Hepatocyte (in vitro differentiated cells): ENCODE data around the gene ADCY2. TPM values are rescaled to one million over a fixed set of nuclear protein-coding genes. Genes with fewer than 3 reads are reported as not detected.

Experiments
- DNase-seq: peaks from one replicate; pipeline ENCODE4 v3.0.0-alpha.2; 2016; ENCODE audit warnings: low spot score
- H2AFZ ChIP-seq: fragments of 200-600 bp; sonication (generic); 2 replicates; pipeline ENCODE4 v1.6.0; 2016; ENCODE audit warnings: antibody characterized with exemption, mild to moderate bottlenecking
- H3K27ac ChIP-seq: fragments of 200-600 bp; sonication (generic); 2 replicates; pipeline ENCODE4 v1.5.1; 2016; ENCODE audit warnings: mild to moderate bottlenecking
- H3K27me3 ChIP-seq: fragments of 200-600 bp; sonication (generic); 2 replicates; pipeline ENCODE4 v1.6.1; 2016
- H3K36me3 ChIP-seq: fragments of 200-600 bp; sonication (generic); replicated peaks from 2 replicates; pipeline ENCODE4 v1.5.1; 2016; ENCODE audit warnings: low read depth; ENCODE audit not compliant: insufficient read depth
- H3K4me1 ChIP-seq: fragments of 200-600 bp; sonication (generic); 2 replicates; pipeline ENCODE4 v1.5.1; 2016; ENCODE audit warnings: mild to moderate bottlenecking, moderate library complexity; ENCODE audit not compliant: insufficient read depth
- H3K4me2 ChIP-seq: fragments of 200-600 bp; sonication (generic); 2 replicates; pipeline ENCODE4 v1.6.0; 2016
- H3K4me3 ChIP-seq: fragments of 200-600 bp; sonication (generic); 2 replicates; pipeline ENCODE4 v1.5.1; 2016; ENCODE audit warnings: mild to moderate bottlenecking
- H3K79me2 ChIP-seq: fragments of 200-600 bp; sonication (generic); 2 replicates; pipeline ENCODE4 v1.6.0; 2017; ENCODE audit warnings: mild to moderate bottlenecking
- H3K9me2 ChIP-seq: fragments of 200-600 bp; sonication (generic); replicated peaks from 2 replicates; pipeline ENCODE4 v1.6.0; 2017; ENCODE audit warnings: mild to moderate bottlenecking; ENCODE audit not compliant: insufficient read depth
- H3K9me3 ChIP-seq: fragments of 200-600 bp; sonication (generic); 2 replicates; pipeline ENCODE4 v1.5.1; 2016; ENCODE audit warnings: low read depth, mild to moderate bottlenecking
- H4K20me1 ChIP-seq: fragments of 200-600 bp; sonication (generic); 2 replicates; pipeline ENCODE4 v1.6.0; 2016; ENCODE audit warnings: mild to moderate bottlenecking; ENCODE audit not compliant: insufficient read depth, poor library complexity, severe bottlenecking
- EZH2 ChIP-seq: fragments of 200-600 bp; sonication (generic); IDR thresholded peaks from 2 replicates; pipeline ENCODE4 v1.6.1; 2016; ENCODE audit warnings: antibody characterized with exemption, mild to moderate bottlenecking, borderline replicate concordance
- EZH2phosphoT487 ChIP-seq: fragments of 200-600 bp; sonication (generic); IDR thresholded peaks from one replicate; pipeline ENCODE4 v1.6.1; 2018; ENCODE audit warnings: antibody characterized with exemption, mild to moderate bottlenecking, low read depth, moderate library complexity; ENCODE audit not compliant: unreplicated experiment, severe bottlenecking
- WGBS: methylation state at CpG from one replicate; pipeline ENCODE4 v1.1.6; 2016; ENCODE audit warnings: low lambda C conversion rate; ENCODE audit errors: missing lambda C conversion rate; 5-methylcytosine and 5-hydroxymethylcytosine counted together
- polyA plus RNA-seq: library from polyadenylated mRNA; unstranded; fragments of >200 nt; fragmentation: Nextera tagmentation; extraction: Ambion mirVana; gene quantifications from 2 replicates; pipeline ENCODE4 v1.2.1, GENCODE V29; 2016
- total RNA-seq: library from RNA; depleted of rRNA; stranded (reverse); fragments of >200 nt; gene quantifications from 2 replicates; pipeline ENCODE4 v1.2.3, GENCODE V29; 2014
- TF ChIP-seq, protein P1 (sequence below): fragments of 200-600 bp; sonication (generic); IDR thresholded peaks from 2 replicates; pipeline ENCODE4 v1.5.1; 2016; ENCODE audit warnings: antibody characterized with exemption, mild to moderate bottlenecking; ENCODE audit not compliant: poor library complexity

ADCY2 gene
- total and polyA plus RNA-seq, 2 experiments from 2014 or later: 3.2 to 8.5 TPM

DNA sequence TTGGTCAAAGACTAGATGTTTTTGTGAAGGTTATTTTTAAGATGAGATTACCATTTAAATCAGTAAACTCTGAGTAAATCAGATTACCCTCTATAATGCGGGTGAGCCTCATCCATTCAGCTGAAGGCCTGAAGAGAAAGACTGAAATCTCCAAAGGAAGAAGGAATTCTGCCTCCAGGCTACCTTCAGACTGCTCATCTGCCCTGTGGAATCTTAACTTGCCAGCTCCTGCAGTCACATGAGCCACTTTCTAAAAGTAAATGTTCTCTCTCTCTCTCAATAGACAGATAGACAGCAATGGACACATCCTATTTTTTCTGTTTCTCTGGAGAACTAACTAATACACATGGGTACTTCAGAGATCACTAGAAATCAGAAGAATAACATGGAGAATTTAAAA is 272.2 kb downstream of the ADCY2 start:
- H4K20me1 ChIP-seq: no peaks in the 10 kb centered on the region
- WGBS: 68% methylated on average over 1 of the region's 1 CpG
- no peaks in the 10 kb centered on the region for H3K4me1 ChIP-seq
- DNase-seq: no peak
- no peaks in the 10 kb centered on the region for H3K36me3 ChIP-seq
- no peaks in the 10 kb centered on the region for H3K9me3 ChIP-seq
- no peaks in the 10 kb centered on the region for H3K27me3 ChIP-seq
- TF ChIP-seq EZH2phosphoT487 (no peak), EZH2 (no peak)
- TF ChIP-seq, protein P1, sequence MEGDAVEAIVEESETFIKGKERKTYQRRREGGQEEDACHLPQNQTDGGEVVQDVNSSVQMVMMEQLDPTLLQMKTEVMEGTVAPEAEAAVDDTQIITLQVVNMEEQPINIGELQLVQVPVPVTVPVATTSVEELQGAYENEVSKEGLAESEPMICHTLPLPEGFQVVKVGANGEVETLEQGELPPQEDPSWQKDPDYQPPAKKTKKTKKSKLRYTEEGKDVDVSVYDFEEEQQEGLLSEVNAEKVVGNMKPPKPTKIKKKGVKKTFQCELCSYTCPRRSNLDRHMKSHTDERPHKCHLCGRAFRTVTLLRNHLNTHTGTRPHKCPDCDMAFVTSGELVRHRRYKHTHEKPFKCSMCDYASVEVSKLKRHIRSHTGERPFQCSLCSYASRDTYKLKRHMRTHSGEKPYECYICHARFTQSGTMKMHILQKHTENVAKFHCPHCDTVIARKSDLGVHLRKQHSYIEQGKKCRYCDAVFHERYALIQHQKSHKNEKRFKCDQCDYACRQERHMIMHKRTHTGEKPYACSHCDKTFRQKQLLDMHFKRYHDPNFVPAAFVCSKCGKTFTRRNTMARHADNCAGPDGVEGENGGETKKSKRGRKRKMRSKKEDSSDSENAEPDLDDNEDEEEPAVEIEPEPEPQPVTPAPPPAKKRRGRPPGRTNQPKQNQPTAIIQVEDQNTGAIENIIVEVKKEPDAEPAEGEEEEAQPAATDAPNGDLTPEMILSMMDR: no peak
- H3K27ac ChIP-seq: no peak overlapping the region
- H3K4me3 ChIP-seq: no peak overlapping the region
- no peaks in the 10 kb centered on the region for H3K9me2 ChIP-seq
- H3K4me2 ChIP-seq: no peak overlapping the region
- H2AFZ ChIP-seq: no peak overlapping the region
- no peaks in the 10 kb centered on the region for H3K79me2 ChIP-seq

DNA sequence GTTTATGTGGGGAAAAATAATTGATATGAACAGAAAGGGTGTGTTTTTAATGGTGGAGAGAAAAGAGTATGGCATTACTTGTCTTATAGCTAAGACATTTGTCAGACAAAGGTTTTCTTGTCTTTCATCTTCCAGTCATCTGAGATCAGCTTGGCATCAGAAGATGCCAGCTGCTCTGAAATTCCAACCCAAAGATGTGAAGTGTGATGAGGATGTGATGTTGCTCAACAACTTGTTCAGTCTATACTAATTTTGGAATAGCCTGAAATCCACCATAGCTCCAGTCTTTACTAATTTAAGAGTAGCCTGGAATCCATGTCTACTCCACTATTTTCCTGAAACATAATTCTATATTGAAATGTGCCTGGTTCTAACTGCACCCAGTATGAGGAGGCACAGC is 272.7 kb downstream of the ADCY2 start:
- Histone ChIP-seq H3K4me3 (no peak overlapping the region), H3K4me2 (no peak overlapping the region), H3K9me3 (no peaks in the 10 kb centered on the region), H3K9me2 (no peaks in the 10 kb centered on the region), H3K4me1 (no peaks in the 10 kb centered on the region), H3K36me3 (no peaks in the 10 kb centered on the region), H3K79me2 (no peaks in the 10 kb centered on the region), H4K20me1 (no peaks in the 10 kb centered on the region), H3K27ac (no peak overlapping the region), H2AFZ (no peak overlapping the region), H3K27me3 (no peaks in the 10 kb centered on the region)
- DNase-seq: no peak
- TF ChIP-seq, protein P1: no peak
- TF ChIP-seq EZH2: no peak
- no peak for TF ChIP-seq EZH2phosphoT487

DNA sequence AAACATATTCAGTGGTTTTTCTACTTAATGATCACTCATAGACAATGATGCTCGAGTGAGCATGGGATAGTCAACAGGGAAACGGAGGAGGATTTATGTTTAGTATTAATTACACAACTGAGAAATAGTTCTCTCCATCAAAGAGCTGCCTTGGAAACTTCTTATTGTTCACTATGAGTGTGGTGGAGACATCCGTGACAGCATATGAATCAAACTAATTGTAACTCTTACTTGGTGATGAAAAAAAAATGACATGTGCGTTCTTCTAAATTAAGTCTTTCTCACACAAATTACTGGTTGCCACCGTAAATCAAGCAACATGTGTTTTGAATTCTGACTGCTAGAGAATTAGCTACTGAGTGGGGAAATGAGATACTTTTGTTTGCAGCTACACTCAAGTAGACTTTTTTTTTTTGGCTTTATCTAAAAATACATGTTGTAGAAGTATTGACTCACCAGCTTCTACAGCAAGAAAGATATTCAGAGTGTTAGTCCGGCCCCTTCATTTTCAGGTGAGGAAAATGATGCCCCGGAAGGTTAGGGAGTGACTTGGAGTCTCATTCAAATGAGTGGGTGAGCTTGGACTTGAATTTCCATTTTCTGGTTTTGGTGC is 275.5 kb downstream of the ADCY2 start:
- no peaks in the 10 kb centered on the region for H3K27me3 ChIP-seq
- no peak overlapping the region for H3K27ac ChIP-seq
- TF ChIP-seq EZH2 (no peak), EZH2phosphoT487 (no peak)
- TF ChIP-seq, protein P1: no peak
- no peaks in the 10 kb centered on the region for H3K4me1 ChIP-seq
- no peaks in the 10 kb centered on the region for H3K36me3 ChIP-seq
- no peak for DNase-seq
- no peak overlapping the region for H2AFZ ChIP-seq
- WGBS: 71% methylated on average over 7 of the region's 7 CpGs
- no peaks in the 10 kb centered on the region for H3K79me2 ChIP-seq
- no peaks in the 10 kb centered on the region for H3K9me3 ChIP-seq
- H3K4me2 ChIP-seq: no peak overlapping the region
- H3K4me3 ChIP-seq: no peak overlapping the region
- H3K9me2 ChIP-seq: no peaks in the 10 kb centered on the region
- H4K20me1 ChIP-seq: no peaks in the 10 kb centered on the region

DNA sequence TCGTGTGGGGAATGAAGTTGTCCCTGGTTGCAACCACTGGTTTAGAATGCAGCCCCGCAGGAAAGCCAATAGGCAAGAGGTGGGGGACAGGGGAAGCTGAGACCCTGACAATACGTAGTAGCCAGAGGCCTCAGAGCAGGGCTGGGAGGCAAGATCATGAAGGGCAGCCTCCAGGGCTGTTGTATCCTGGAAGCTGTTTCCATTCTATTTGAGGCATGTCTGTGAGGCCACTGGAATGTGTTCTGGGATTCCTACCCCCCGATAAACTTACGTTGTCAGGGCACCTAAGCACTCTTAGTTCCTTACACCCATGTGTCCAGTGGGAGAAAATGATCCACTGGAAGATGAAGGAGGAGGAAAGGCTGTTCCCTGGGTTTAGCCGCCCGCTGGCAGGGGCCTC is 277.7 kb downstream of the ADCY2 start:
- Histone ChIP-seq H2AFZ (no peak overlapping the region), H3K79me2 (no peaks in the 10 kb centered on the region), H3K4me2 (no peak overlapping the region), H3K4me1 (no peaks in the 10 kb centered on the region), H3K9me3 (no peaks in the 10 kb centered on the region), H3K36me3 (no peaks in the 10 kb centered on the region), H3K27ac (no peak overlapping the region), H3K9me2 (no peaks in the 10 kb centered on the region), H4K20me1 (no peaks in the 10 kb centered on the region), H3K27me3 (no peaks in the 10 kb centered on the region), H3K4me3 (no peak overlapping the region)
- TF ChIP-seq, protein P1: no peak
- TF ChIP-seq EZH2: no peak
- TF ChIP-seq EZH2phosphoT487: no peak
- 86% methylated on average over 7 of the region's 7 CpGs for WGBS
- DNase-seq: no peak
